Measurements from ENCODE around the gene MGAT5. TPM values are rescaled to one million over a fixed set of nuclear protein-coding genes. Genes with fewer than 3 reads are reported as not detected.
A peak's percentile ranks its signal among the peaks of the same experiment; 100 is the strongest.

Gene MGAT5
- total RNA-seq, 1 experiment from 2014 or later = 25.4 TPM

- no peak for DNase-seq
- no peaks in the 10 kb centered on the region for H3K27me3 ChIP-seq (ENCODE audit: control insufficient read depth, insufficient read depth, low read length)
- no peak overlapping the region for H3K4me3 ChIP-seq (ENCODE audit: insufficient read depth, low read depth, low read length)
- no peaks in the 10 kb centered on the region for H3K36me3 ChIP-seq (replicated peaks; ENCODE audit: control insufficient read depth, insufficient read depth, low read length)
Observed at GRCh38 chr2:134457765-134458472, 204.0 kb downstream of the MGAT5 start.

GRCh38 chr2:134458473-134458853, 204.6 kb downstream of the MGAT5 start:
- no peak for DNase-seq
- Histone ChIP-seq H3K36me3 (replicated peaks; ENCODE audit: control insufficient read depth, insufficient read depth, low read length) (no peaks in the 10 kb centered on the region), H3K4me3 (ENCODE audit: insufficient read depth, low read depth, low read length) (no peak overlapping the region), H3K27me3 (ENCODE audit: control insufficient read depth, insufficient read depth, low read length) (no peaks in the 10 kb centered on the region)

- no peak overlapping the region for H3K4me3 ChIP-seq (ENCODE audit: insufficient read depth, low read depth, low read length)
- no peaks in the 10 kb centered on the region for H3K27me3 ChIP-seq (ENCODE audit: control insufficient read depth, insufficient read depth, low read length)
- DNase-seq = no peak
- H3K36me3 ChIP-seq (replicated peaks; ENCODE audit: control insufficient read depth, insufficient read depth, low read length) = no peaks in the 10 kb centered on the region
Observed at GRCh38 chr2:134458950-134459349, 205.1 kb downstream of the MGAT5 start.

GRCh38 chr2:134459706-134460406, 206.0 kb downstream of the MGAT5 start:
- peak; percentile 33 for DNase-seq
- Histone ChIP-seq H3K36me3 (replicated peaks; ENCODE audit: control insufficient read depth, insufficient read depth, low read length) (no peaks in the 10 kb centered on the region), H3K27me3 (ENCODE audit: control insufficient read depth, insufficient read depth, low read length) (no peaks in the 10 kb centered on the region), H3K4me3 (ENCODE audit: insufficient read depth, low read depth, low read length) (no peak overlapping the region)

GRCh38 chr2:134460583-134460998, 206.7 kb downstream of the MGAT5 start:
- Histone ChIP-seq H3K4me3 (ENCODE audit: insufficient read depth, low read depth, low read length) (no peak overlapping the region), H3K36me3 (replicated peaks; ENCODE audit: control insufficient read depth, insufficient read depth, low read length) (no peaks in the 10 kb centered on the region), H3K27me3 (ENCODE audit: control insufficient read depth, insufficient read depth, low read length) (no peaks in the 10 kb centered on the region)
- DNase-seq = peak; percentile 92

- Histone ChIP-seq H3K27me3 (ENCODE audit: control insufficient read depth, insufficient read depth, low read length) (no peaks in the 10 kb centered on the region), H3K36me3 (replicated peaks; ENCODE audit: control insufficient read depth, insufficient read depth, low read length) (no peaks in the 10 kb centered on the region), H3K4me3 (ENCODE audit: insufficient read depth, low read depth, low read length) (no peak overlapping the region)
- DNase-seq = peak; percentile 31
Observed at GRCh38 chr2:134461511-134461910, 207.6 kb downstream of the MGAT5 start.

GRCh38 chr2:134462275-134462674, 208.4 kb downstream of the MGAT5 start:
- Histone ChIP-seq H3K27me3 (ENCODE audit: control insufficient read depth, insufficient read depth, low read length) (no peaks in the 10 kb centered on the region), H3K4me3 (ENCODE audit: insufficient read depth, low read depth, low read length) (no peak overlapping the region), H3K36me3 (replicated peaks; ENCODE audit: control insufficient read depth, insufficient read depth, low read length) (no peaks in the 10 kb centered on the region)
- DNase-seq = no peak

- H3K36me3 ChIP-seq (replicated peaks; ENCODE audit: control insufficient read depth, insufficient read depth, low read length) = no peaks in the 10 kb centered on the region
- no peak for DNase-seq
Observed at GRCh38 chr2:134462791-134463698, 209.2 kb downstream of the MGAT5 start.

GRCh38 chr2:134463699-134464022, 209.8 kb downstream of the MGAT5 start:
- no peak for DNase-seq

More at GRCh38 chr2:134462791-134463698, 209.2 kb downstream of the MGAT5 start:
- Histone ChIP-seq H3K27me3 (ENCODE audit: control insufficient read depth, insufficient read depth, low read length) (no peaks in the 10 kb centered on the region), H3K4me3 (ENCODE audit: insufficient read depth, low read depth, low read length) (no peak overlapping the region)

GRCh38 chr2:134465228-134466105, 211.6 kb downstream of the MGAT5 start:
- DNase-seq = no peak
- Histone ChIP-seq H3K27me3 (ENCODE audit: control insufficient read depth, insufficient read depth, low read length) (no peaks in the 10 kb centered on the region), H3K36me3 (replicated peaks; ENCODE audit: control insufficient read depth, insufficient read depth, low read length) (no peaks in the 10 kb centered on the region), H3K4me3 (ENCODE audit: insufficient read depth, low read depth, low read length) (no peak overlapping the region)

More at GRCh38 chr2:134463699-134464022, 209.8 kb downstream of the MGAT5 start:
- H3K36me3 ChIP-seq (replicated peaks; ENCODE audit: control insufficient read depth, insufficient read depth, low read length) = no peaks in the 10 kb centered on the region
- no peak overlapping the region for H3K4me3 ChIP-seq (ENCODE audit: insufficient read depth, low read depth, low read length)
- no peaks in the 10 kb centered on the region for H3K27me3 ChIP-seq (ENCODE audit: control insufficient read depth, insufficient read depth, low read length)

GRCh38 chr2:134466141-134466540, 212.3 kb downstream of the MGAT5 start:
- peak; percentile 74 for DNase-seq
- no peaks in the 10 kb centered on the region for H3K27me3 ChIP-seq (ENCODE audit: control insufficient read depth, insufficient read depth, low read length)

GRCh38 chr2:134468164-134468563, 214.3 kb downstream of the MGAT5 start:
- H3K27me3 ChIP-seq (ENCODE audit: control insufficient read depth, insufficient read depth, low read length) = no peaks in the 10 kb centered on the region
- no peak for DNase-seq
- H3K36me3 ChIP-seq (replicated peaks; ENCODE audit: control insufficient read depth, insufficient read depth, low read length) = no peaks in the 10 kb centered on the region
- H3K4me3 ChIP-seq (ENCODE audit: insufficient read depth, low read depth, low read length) = no peak overlapping the region

More at GRCh38 chr2:134466141-134466540, 212.3 kb downstream of the MGAT5 start:
- H3K36me3 ChIP-seq (replicated peaks; ENCODE audit: control insufficient read depth, insufficient read depth, low read length) = no peaks in the 10 kb centered on the region
- H3K4me3 ChIP-seq (ENCODE audit: insufficient read depth, low read depth, low read length) = no peak overlapping the region

- no peak for DNase-seq
- H3K4me3 ChIP-seq (ENCODE audit: insufficient read depth, low read depth, low read length) = no peak overlapping the region
- no peaks in the 10 kb centered on the region for H3K36me3 ChIP-seq (replicated peaks; ENCODE audit: control insufficient read depth, insufficient read depth, low read length)
- no peaks in the 10 kb centered on the region for H3K27me3 ChIP-seq (ENCODE audit: control insufficient read depth, insufficient read depth, low read length)
Observed at GRCh38 chr2:134468776-134469175, 214.9 kb downstream of the MGAT5 start.

All from H7 (cell line).